Measurements from ENCODE around the gene NPAS1.

The NPAS1 gene

GRCh38 chr19:46998445-46999125 lies 21.1 kb upstream of the NPAS1 start:
- H3K4me3 ChIP-seq: no peak overlapping the region
- no peaks in the 10 kb centered on the region for H3K9me3 ChIP-seq (replicated peaks in 1 of 11)
- H3K4me2 ChIP-seq: no peak overlapping the region
- H3K4me1 ChIP-seq: peaks cover 0 to 13% (median 0%) of the 10 kb centered on the region in 10 experiments; a peak in 2 of 20 replicates
- H3K9ac ChIP-seq: no peak overlapping the region
- H3K27ac ChIP-seq: no peak overlapping the region
- peaks cover 72 to 97% (median 85%) of the 10 kb centered on the region in 11 experiments for H3K36me3 ChIP-seq
- peaks cover 14 to 90% (median 66%) of the 10 kb centered on the region in 11 experiments; a peak in 21 of 22 replicates for H4K20me1 ChIP-seq
- peaks cover 18 to 34% (median 27%) of the 10 kb centered on the region in 11 experiments for H3K27me3 ChIP-seq
- no peak for TF ChIP-seq Cebpa-rat (IDR thresholded peaks at IDR 0.05)

- TF ChIP-seq Cebpa-rat (IDR thresholded peaks at IDR 0.05): no peak
- Histone ChIP-seq H3K27ac (no peak overlapping the region), H3K9me3 (replicated peaks in 1 of 11) (no peaks in the 10 kb centered on the region), H3K4me3 (no peak overlapping the region), H3K27me3 (peaks cover 26 to 42% (median 35%) of the 10 kb centered on the region in 11 experiments), H3K4me2 (no peak overlapping the region), H3K36me3 (peaks cover 64 to 89% (median 77%) of the 10 kb centered on the region in 11 experiments), H3K9ac (no peak overlapping the region), H3K4me1 (peaks cover 0 to 13% (median 0%) of the 10 kb centered on the region in 10 experiments; a peak in 2 of 20 replicates), H4K20me1 (peaks cover 18 to 90% (median 66%) of the 10 kb centered on the region in 11 experiments; a peak in 21 of 22 replicates)
Measured at GRCh38 chr19:46999377-46999776, 20.3 kb upstream of the NPAS1 start.

DNA sequence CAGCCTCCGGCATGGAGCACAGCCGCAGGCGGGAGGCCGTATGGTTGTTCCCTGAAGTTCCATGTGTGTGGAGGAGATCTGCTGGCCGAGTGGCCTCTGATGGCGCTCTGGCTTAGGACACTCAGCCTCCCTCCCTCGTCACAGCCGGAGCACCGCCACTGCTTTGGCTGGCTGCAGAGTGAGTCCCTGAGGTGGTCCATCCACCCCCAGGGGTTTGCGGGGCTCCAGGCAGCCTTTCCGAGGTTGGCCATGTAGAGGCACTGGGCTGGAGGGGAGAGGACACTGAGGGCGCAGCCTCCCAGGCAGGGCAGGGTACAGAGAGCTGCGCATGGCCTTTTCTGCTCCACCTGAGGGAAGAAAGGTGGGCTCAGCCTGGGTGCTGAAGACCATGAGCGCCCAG lies 19.8 kb upstream of the NPAS1 start:
- H3K4me2 ChIP-seq: no peak overlapping the region
- H3K27ac ChIP-seq: no peak overlapping the region
- H3K4me3 ChIP-seq: no peak overlapping the region
- no peak for TF ChIP-seq Cebpa-rat (IDR thresholded peaks at IDR 0.05)
- peaks cover 59 to 86% (median 72%) of the 10 kb centered on the region in 11 experiments for H3K36me3 ChIP-seq
- H3K4me1 ChIP-seq: peaks cover 0 to 13% (median 0%) of the 10 kb centered on the region in 10 experiments; a peak in 2 of 20 replicates
- peaks cover 0 to 1% (median 0%) of the 10 kb centered on the region in 11 experiments; a peak in 5 of 22 replicates for H3K9me3 ChIP-seq (replicated peaks in 1 of 11)
- peaks cover 31 to 44% (median 37%) of the 10 kb centered on the region in 11 experiments for H3K27me3 ChIP-seq
- peaks cover 17 to 88% (median 70%) of the 10 kb centered on the region in 11 experiments; a peak in 21 of 22 replicates for H4K20me1 ChIP-seq
- H3K9ac ChIP-seq: no peak overlapping the region

GRCh38 chr19:47000373-47000772 lies 19.3 kb upstream of the NPAS1 start:
- Histone ChIP-seq H3K27me3 (peaks cover 33 to 49% (median 42%) of the 10 kb centered on the region in 11 experiments), H3K9me3 (replicated peaks in 1 of 11) (peaks cover 3 to 6% (median 5%) of the 10 kb centered on the region in 11 experiments; a peak in 17 of 22 replicates), H3K27ac (no peak overlapping the region), H3K4me2 (no peak overlapping the region), H3K4me3 (no peak overlapping the region), H3K4me1 (peaks cover 0 to 13% (median 0%) of the 10 kb centered on the region in 10 experiments; a peak in 2 of 20 replicates), H3K9ac (no peak overlapping the region), H3K36me3 (peaks cover 59 to 87% (median 70%) of the 10 kb centered on the region in 11 experiments), H4K20me1 (peaks cover 17 to 88% (median 72%) of the 10 kb centered on the region in 11 experiments; a peak in 21 of 22 replicates)
- no peak for TF ChIP-seq Cebpa-rat (IDR thresholded peaks at IDR 0.05)

DNA sequence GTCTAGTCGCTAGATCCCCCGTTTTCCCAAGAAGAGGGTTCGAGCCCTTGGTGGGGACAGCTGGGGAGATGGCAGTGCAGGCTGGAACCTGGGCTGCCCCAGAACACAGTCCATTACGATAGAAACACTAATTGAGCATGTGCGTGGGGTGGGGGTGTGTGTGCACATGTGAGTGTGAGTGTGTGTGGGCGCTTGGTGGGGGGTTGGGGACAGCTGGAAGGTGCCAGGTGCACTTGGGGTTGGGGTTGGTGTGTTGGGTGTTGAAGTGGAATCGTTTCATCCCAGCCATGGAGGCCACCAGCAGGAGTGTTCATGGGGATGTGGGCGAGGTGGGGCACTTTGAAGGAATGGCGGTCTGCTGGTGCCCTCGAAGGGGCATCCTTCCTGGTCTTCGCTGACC lies 18.1 kb upstream of the NPAS1 start:
- Histone ChIP-seq H3K27me3 (peaks cover 33 to 53% (median 43%) of the 10 kb centered on the region in 11 experiments), H3K4me3 (no peak overlapping the region), H3K27ac (no peak overlapping the region), H3K4me2 (no peak overlapping the region), H3K4me1 (peaks cover 0 to 13% (median 0%) of the 10 kb centered on the region in 10 experiments; a peak in 2 of 20 replicates), H3K36me3 (peaks cover 51 to 78% (median 61%) of the 10 kb centered on the region in 11 experiments), H3K9me3 (replicated peaks in 1 of 11) (peaks cover 8 to 12% (median 11%) of the 10 kb centered on the region in 11 experiments; a peak in 18 of 22 replicates), H4K20me1 (peaks cover 17 to 85% (median 66%) of the 10 kb centered on the region in 11 experiments; a peak in 21 of 22 replicates), H3K9ac (no peak overlapping the region)
- no peak for TF ChIP-seq Cebpa-rat (IDR thresholded peaks at IDR 0.05)

DNA sequence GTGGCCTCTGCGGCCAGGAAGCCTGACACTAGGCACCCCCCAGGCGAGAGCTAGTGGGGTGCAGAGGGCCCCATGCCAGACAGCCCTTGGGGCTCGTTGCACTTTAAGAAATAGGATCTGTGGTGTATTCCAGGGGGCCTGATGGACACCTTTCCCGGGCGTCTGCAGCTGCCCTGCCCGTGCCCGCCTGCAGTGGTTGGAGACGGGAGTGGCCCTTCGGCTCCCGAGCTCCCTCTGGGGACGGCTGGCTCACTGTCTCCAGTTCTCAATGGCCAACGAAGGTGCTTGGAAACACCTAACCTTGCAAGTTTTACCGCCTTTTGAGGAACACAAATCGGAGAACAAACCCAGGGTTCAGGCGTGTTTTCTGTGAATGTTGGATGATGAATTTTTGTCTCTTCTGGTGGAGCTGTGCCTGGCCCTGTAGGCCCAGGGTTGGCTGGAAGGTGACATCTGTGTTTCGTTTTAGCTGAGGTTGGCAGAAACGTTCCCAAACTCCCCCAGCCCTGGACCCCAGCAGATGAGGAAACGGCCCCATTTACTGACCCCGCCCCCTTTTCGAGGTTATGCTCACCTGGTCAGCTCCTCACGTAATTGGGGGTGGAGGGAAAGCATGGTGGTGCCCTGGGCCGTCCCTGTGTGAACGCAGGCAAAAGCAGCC lies 17.4 kb upstream of the NPAS1 start:
- Histone ChIP-seq H3K36me3 (peaks cover 48 to 71% (median 55%) of the 10 kb centered on the region in 11 experiments), H3K4me2 (no peak overlapping the region)

DNA sequence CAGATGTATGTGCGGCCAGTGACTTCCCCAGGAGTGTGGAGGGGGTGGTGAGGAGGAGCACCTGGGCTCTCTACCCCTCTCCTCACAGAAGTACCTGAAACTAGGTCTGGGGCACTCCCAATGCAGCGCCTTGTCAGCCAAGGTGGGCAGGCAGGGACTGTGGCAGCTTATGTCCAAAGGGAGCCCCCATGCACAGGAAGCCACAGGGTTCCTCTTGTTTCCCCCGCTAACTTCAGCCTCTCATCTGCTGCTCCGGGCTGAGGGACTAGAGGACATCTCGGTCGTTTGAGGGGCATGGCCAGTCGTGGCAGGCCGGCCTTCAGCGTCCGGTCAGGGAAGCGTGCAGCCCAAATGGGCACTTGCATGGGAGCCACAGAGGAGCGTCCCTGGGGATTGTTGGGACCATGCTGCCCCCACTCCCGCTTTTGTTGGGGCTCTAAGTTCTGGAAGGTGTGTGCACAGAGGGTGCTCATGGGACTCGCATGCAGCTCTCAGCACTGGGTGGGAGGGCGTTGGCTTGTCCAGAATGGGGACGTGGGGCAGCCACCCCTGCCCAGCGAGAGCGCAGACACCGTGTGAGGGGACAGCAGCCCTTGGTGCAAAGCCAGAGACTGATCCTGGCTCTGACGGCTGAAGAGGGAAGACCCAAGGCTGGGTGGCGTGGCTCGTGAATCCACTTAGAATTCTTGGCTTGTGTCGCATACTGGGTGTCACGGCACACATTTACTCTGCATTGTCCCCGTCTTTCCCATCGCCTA lies 16.6 kb upstream of the NPAS1 start:
- TF ChIP-seq Cebpa-rat (IDR thresholded peaks at IDR 0.05): no peak
- peaks cover 40 to 63% (median 48%) of the 10 kb centered on the region in 11 experiments for H3K36me3 ChIP-seq
- H3K27ac ChIP-seq: no peak overlapping the region

More for the DNA sequence above, 17.4 kb upstream of the NPAS1 start:
- TF ChIP-seq Cebpa-rat (IDR thresholded peaks at IDR 0.05): no peak
- peaks cover 8 to 12% (median 11%) of the 10 kb centered on the region in 11 experiments; a peak in 18 of 22 replicates for H3K9me3 ChIP-seq (replicated peaks in 1 of 11)
- no peak overlapping the region for H3K9ac ChIP-seq
- H4K20me1 ChIP-seq: peaks cover 17 to 83% (median 65%) of the 10 kb centered on the region in 11 experiments; a peak in 21 of 22 replicates
- no peak overlapping the region for H3K27ac ChIP-seq
- no peak overlapping the region for H3K4me3 ChIP-seq
- peaks cover 0 to 13% (median 0%) of the 10 kb centered on the region in 10 experiments; a peak in 2 of 20 replicates for H3K4me1 ChIP-seq
- peaks cover 33 to 53% (median 43%) of the 10 kb centered on the region in 11 experiments for H3K27me3 ChIP-seq

More for the DNA sequence above, 16.6 kb upstream of the NPAS1 start:
- peaks cover 17 to 75% (median 63%) of the 10 kb centered on the region in 11 experiments; a peak in 21 of 22 replicates for H4K20me1 ChIP-seq
- peaks cover 0 to 13% (median 0%) of the 10 kb centered on the region in 10 experiments; a peak in 2 of 20 replicates for H3K4me1 ChIP-seq
- H3K27me3 ChIP-seq: peaks cover 33 to 53% (median 43%) of the 10 kb centered on the region in 11 experiments
- H3K9ac ChIP-seq: no peak overlapping the region
- peaks cover 8 to 17% (median 11%) of the 10 kb centered on the region in 11 experiments; a peak in 18 of 22 replicates for H3K9me3 ChIP-seq (replicated peaks in 1 of 11)
- no peak overlapping the region for H3K4me3 ChIP-seq
- H3K4me2 ChIP-seq: no peak overlapping the region
